ENCODE results near the gene HEG1. TPM values are rescaled to one million over a fixed set of nuclear protein-coding genes. Genes with fewer than 3 reads are reported as not detected.

HEG1 gene
- total RNA-seq, 6 experiments from 2014 or later: 88.6 to 126 (median 105) TPM

DNA sequence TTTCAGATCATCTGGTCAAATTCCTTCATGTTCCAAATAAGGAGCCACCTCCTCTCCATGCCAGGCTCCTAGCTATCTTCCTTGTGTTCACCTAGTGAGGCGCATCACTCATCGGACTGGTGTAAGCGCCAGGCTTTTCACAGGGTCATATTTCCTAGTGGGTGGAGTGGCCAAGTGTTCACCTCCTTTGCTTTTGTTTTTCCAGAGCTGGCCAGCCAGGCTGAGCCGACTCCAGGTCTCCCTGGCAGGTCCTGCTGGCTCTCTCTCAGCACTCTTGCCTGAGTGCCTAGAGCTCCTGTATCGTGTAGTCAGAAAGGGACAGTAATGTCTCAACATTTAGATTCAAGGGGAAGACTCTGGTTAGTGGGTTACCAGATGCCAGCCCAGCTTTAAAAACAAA, 31.0 kb downstream of the HEG1 start:
- H3K4me3 Mint-ChIP-seq: no peak overlapping the region
- peaks cover 38% of the 10 kb centered on the region for H3K4me1 Mint-ChIP-seq (ENCODE audit: low read depth)
- no peak for DNase-seq
- TF ChIP-seq, protein P1, sequence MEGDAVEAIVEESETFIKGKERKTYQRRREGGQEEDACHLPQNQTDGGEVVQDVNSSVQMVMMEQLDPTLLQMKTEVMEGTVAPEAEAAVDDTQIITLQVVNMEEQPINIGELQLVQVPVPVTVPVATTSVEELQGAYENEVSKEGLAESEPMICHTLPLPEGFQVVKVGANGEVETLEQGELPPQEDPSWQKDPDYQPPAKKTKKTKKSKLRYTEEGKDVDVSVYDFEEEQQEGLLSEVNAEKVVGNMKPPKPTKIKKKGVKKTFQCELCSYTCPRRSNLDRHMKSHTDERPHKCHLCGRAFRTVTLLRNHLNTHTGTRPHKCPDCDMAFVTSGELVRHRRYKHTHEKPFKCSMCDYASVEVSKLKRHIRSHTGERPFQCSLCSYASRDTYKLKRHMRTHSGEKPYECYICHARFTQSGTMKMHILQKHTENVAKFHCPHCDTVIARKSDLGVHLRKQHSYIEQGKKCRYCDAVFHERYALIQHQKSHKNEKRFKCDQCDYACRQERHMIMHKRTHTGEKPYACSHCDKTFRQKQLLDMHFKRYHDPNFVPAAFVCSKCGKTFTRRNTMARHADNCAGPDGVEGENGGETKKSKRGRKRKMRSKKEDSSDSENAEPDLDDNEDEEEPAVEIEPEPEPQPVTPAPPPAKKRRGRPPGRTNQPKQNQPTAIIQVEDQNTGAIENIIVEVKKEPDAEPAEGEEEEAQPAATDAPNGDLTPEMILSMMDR (IDR thresholded peaks at IDR 0.05): no peak
- peaks cover 68% of the 10 kb centered on the region for H3K36me3 Mint-ChIP-seq (ENCODE audit: low read depth)
- no peaks in the 10 kb centered on the region for H3K9me3 Mint-ChIP-seq
- peaks cover 3% of the 10 kb centered on the region for H3K27me3 Mint-ChIP-seq (ENCODE audit: insufficient read depth)
- H3K27ac Mint-ChIP-seq: 0 out of 2 replicates have a peak overlapping the region, but pooled peaks have one; percentile 14

DNA sequence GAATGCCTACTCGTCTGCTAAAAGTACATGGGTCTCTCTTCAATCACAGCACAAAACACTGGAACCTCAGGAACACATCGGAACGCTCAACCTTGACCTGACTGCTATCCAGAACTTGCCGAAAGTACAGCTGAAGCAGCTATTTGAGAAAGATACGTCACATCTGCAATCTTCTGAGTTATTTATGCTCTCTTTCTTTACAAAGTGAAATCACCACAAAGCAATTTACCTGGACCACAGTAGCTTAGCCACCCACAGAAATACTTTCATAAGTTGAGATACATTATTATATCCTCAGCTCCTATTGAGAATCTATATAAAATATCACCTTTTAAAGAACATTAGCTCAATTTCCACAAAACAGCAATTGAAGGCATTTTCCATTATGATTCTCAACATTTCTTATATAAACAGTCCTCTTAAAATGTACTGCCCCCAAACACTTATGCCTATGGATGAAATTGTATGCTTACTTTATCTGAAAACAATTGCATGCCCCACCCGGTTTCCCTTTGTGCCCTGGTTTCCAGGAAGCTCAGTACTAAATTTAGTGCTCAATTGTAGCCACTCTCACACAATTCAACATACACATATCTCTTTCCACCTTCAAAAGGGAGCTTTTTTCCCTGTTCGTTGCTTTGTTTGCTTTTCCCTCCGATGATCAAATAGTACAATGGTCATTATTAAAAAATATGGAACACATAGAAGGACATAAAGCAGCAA, 31.8 kb downstream of the HEG1 start:
- no peak overlapping the region for H3K27ac Mint-ChIP-seq
- DNase-seq: no peak
- peaks cover 38% of the 10 kb centered on the region for H3K4me1 Mint-ChIP-seq (ENCODE audit: low read depth)
- peaks cover 73% of the 10 kb centered on the region for H3K36me3 Mint-ChIP-seq (ENCODE audit: low read depth)
- no peaks in the 10 kb centered on the region for H3K9me3 Mint-ChIP-seq
- TF ChIP-seq, protein P1 (IDR thresholded peaks at IDR 0.05): no peak
- H3K4me3 Mint-ChIP-seq: no peak overlapping the region
- H3K27me3 Mint-ChIP-seq (ENCODE audit: insufficient read depth): peaks cover 1% of the 10 kb centered on the region

DNA sequence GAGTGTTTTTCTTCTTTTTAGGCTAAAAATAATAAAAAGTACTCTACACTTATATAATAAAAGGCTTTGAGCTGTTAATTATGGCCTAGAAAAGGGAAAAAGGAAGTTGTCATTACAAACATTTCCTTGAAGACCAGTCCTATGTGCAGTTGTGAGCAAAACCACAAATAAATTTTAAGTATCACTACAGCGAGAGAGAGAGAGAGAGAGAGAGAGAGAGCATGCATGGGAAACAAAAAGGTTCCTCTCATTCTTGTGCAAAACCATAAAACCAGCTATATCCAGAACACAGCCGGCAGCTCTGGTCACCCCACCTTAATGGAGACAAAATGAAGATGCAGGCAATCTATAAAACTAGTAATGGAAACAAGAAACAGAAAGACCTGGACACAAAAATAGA, 33.6 kb downstream of the HEG1 start:
- peaks cover 66% of the 10 kb centered on the region for H3K36me3 Mint-ChIP-seq (ENCODE audit: low read depth)
- no peak overlapping the region for H3K27ac Mint-ChIP-seq
- no peak overlapping the region for H3K4me3 Mint-ChIP-seq
- DNase-seq: no peak
- H3K9me3 Mint-ChIP-seq: no peaks in the 10 kb centered on the region
- H3K27me3 Mint-ChIP-seq (ENCODE audit: insufficient read depth): peaks cover 1% of the 10 kb centered on the region
- TF ChIP-seq, protein P1 (IDR thresholded peaks at IDR 0.05): no peak
- H3K4me1 Mint-ChIP-seq (ENCODE audit: low read depth): peaks cover 30% of the 10 kb centered on the region

DNA sequence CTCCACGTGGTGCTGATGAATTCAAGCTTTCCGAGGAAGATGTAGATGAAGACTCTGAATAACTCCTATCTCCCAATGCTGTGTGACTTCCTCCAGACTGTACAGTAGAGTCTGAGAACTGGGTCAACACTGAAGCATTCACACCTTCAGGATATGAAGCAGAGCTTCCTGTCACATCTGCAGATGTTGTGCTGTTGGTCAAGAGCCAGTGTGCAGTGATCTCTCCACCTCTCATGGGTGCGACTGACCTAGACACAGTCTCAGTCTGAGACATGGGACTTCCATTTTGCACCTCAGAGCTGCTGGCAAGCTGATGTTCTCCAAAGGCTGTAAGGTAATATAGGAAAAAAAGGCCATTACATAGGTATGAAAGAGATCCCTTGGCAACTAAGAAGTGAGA, 36.5 kb downstream of the HEG1 start:
- peaks cover 7% of the 10 kb centered on the region for H3K4me1 Mint-ChIP-seq (ENCODE audit: low read depth)
- H3K9me3 Mint-ChIP-seq: no peaks in the 10 kb centered on the region
- DNase-seq: no peak
- no peaks in the 10 kb centered on the region; the same call in none of the 2 replicates for H3K27me3 Mint-ChIP-seq (ENCODE audit: insufficient read depth)
- TF ChIP-seq, protein P1 (IDR thresholded peaks at IDR 0.05): no peak
- H3K27ac Mint-ChIP-seq: no peak overlapping the region
- H3K36me3 Mint-ChIP-seq (ENCODE audit: low read depth): peaks cover 55% of the 10 kb centered on the region
- H3K4me3 Mint-ChIP-seq: no peak overlapping the region

DNA sequence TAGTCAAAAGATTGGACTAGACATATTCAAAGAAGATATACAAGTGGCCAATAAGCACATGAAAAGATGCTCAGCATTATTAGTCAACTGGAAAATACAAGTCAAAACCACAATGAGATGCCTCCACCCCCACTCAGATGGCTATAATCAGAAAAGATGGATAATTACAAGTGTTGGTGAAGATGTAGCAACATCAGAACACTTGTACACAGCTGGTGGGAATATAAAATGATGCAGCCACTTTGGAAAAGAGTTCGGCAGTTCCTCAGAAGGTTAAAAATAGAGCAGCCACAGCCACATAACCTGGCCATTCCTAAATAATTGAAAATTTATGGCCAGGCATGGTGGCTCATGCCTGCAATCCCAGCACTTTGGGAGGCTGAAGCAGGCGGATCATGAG, 38.4 kb downstream of the HEG1 start:
- H3K4me1 Mint-ChIP-seq (ENCODE audit: low read depth): peaks cover 5% of the 10 kb centered on the region; the same call in 1 of the 2 replicates
- H3K36me3 Mint-ChIP-seq (ENCODE audit: low read depth): peaks cover 61% of the 10 kb centered on the region
- TF ChIP-seq, protein P1 (IDR thresholded peaks at IDR 0.05): no peak
- H3K4me3 Mint-ChIP-seq: no peak overlapping the region
- H3K9me3 Mint-ChIP-seq: no peaks in the 10 kb centered on the region
- DNase-seq: no peak
- peaks cover 2% of the 10 kb centered on the region for H3K27me3 Mint-ChIP-seq (ENCODE audit: insufficient read depth)
- H3K27ac Mint-ChIP-seq: no peak overlapping the region

Data from HFFc6 (cell line).